Liver (tissue), 3 donors: ENCODE measurements around the gene SLC6A5.

ENCODE experiments used
- ATF3 ChIP-seq: IDR thresholded peaks from 2 replicates; pipeline ENCODE4 v1.6.1; 2016; ENCODE audit warnings: antibody characterized with exemption
- EGR1 ChIP-seq, 2 donors: IDR thresholded peaks; 2 replicates each; pipeline ENCODE4 v1.6.1; 2016 to 2018; ENCODE audit warnings: antibody characterized with exemption in 2 of 2, low read depth in 2 of 2
- GABPA ChIP-seq, 2 donors: IDR thresholded peaks in 1 of 2; conservative IDR thresholded peaks in 1 of 2; 2 replicates each; pipeline ENCODE4 v1.6.1; 2016; ENCODE audit warnings: antibody characterized with exemption in 2 of 2, mild to moderate bottlenecking in 1 of 2, moderate library complexity in 1 of 2
- HNF4G ChIP-seq: IDR thresholded peaks from 2 replicates; pipeline ENCODE4 v1.6.1; 2016; ENCODE audit warnings: antibody characterized with exemption
- MAX ChIP-seq: IDR thresholded peaks from 2 replicates; pipeline ENCODE4 v1.6.1; 2016; ENCODE audit warnings: antibody characterized with exemption
- RAD21 ChIP-seq, 2 donors: IDR thresholded peaks; 2 replicates each; pipeline ENCODE4 v1.6.1; 2016; ENCODE audit warnings: antibody characterized with exemption in 2 of 2, mild to moderate bottlenecking in 2 of 2
- REST ChIP-seq: IDR thresholded peaks from 2 replicates; pipeline ENCODE4 v1.6.1; 2016; ENCODE audit warnings: antibody characterized with exemption, mild to moderate bottlenecking
- SP1 ChIP-seq: IDR thresholded peaks from 2 replicates; pipeline ENCODE4 v1.6.1; 2018; ENCODE audit warnings: antibody characterized with exemption, mild to moderate bottlenecking
- YY1 ChIP-seq: IDR thresholded peaks from 2 replicates; pipeline ENCODE4 v1.6.1; 2016; ENCODE audit warnings: antibody characterized with exemption, mild to moderate bottlenecking
- TF ChIP-seq, protein P1 (sequence below): fragments of 150-350 bp; IDR thresholded peaks from 2 replicates; pipeline ENCODE4 v1.5.1; 2017; ENCODE audit warnings: improper control_type of control experiment, low read depth, low read length; ENCODE audit not compliant: missing input control
- TF ChIP-seq, protein P2 (sequence below): IDR thresholded peaks from 2 replicates; pipeline ENCODE4 v1.6.1; 2016; ENCODE audit warnings: antibody characterized with exemption
- donor health status: healthy.
- donor health status: healthy.

GRCh38 chr11:20595101-20595500, 4.3 kb upstream of the SLC6A5 start:
- no peak for TF ChIP-seq GABPA (IDR thresholded peaks at IDR 0.05 in 1 of 2, conservative IDR thresholded peaks at IDR 0.05 in 1 of 2)
- TF ChIP-seq, protein P1, sequence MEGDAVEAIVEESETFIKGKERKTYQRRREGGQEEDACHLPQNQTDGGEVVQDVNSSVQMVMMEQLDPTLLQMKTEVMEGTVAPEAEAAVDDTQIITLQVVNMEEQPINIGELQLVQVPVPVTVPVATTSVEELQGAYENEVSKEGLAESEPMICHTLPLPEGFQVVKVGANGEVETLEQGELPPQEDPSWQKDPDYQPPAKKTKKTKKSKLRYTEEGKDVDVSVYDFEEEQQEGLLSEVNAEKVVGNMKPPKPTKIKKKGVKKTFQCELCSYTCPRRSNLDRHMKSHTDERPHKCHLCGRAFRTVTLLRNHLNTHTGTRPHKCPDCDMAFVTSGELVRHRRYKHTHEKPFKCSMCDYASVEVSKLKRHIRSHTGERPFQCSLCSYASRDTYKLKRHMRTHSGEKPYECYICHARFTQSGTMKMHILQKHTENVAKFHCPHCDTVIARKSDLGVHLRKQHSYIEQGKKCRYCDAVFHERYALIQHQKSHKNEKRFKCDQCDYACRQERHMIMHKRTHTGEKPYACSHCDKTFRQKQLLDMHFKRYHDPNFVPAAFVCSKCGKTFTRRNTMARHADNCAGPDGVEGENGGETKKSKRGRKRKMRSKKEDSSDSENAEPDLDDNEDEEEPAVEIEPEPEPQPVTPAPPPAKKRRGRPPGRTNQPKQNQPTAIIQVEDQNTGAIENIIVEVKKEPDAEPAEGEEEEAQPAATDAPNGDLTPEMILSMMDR: no peak
- no peak for TF ChIP-seq RAD21 (IDR thresholded peaks at IDR 0.05)
- TF ChIP-seq YY1: no peak
- TF ChIP-seq REST: no peak
- TF ChIP-seq SP1: no peak
- no peak for TF ChIP-seq MAX
- TF ChIP-seq, protein P2, sequence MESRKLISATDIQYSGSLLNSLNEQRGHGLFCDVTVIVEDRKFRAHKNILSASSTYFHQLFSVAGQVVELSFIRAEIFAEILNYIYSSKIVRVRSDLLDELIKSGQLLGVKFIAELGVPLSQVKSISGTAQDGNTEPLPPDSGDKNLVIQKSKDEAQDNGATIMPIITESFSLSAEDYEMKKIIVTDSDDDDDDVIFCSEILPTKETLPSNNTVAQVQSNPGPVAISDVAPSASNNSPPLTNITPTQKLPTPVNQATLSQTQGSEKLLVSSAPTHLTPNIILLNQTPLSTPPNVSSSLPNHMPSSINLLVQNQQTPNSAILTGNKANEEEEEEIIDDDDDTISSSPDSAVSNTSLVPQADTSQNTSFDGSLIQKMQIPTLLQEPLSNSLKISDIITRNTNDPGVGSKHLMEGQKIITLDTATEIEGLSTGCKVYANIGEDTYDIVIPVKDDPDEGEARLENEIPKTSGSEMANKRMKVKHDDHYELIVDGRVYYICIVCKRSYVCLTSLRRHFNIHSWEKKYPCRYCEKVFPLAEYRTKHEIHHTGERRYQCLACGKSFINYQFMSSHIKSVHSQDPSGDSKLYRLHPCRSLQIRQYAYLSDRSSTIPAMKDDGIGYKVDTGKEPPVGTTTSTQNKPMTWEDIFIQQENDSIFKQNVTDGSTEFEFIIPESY: no peak
- TF ChIP-seq ATF3: no peak
- TF ChIP-seq EGR1 (IDR thresholded peaks at IDR 0.05; ENCODE audit: low read depth in 2 of 2): no peak
- TF ChIP-seq HNF4G: no peak
